GM18909 (cell line): ENCODE data around the gene SLC35E4.

Experiments used
- ATAC-seq: cut with Tn5 transposase; IDR thresholded peaks from one replicate; pipeline ENCODE4 v1.9.1; 2021; ENCODE audit warnings: mild to moderate bottlenecking; ENCODE audit not compliant: unreplicated experiment, poor library complexity

Gene SLC35E4

DNA sequence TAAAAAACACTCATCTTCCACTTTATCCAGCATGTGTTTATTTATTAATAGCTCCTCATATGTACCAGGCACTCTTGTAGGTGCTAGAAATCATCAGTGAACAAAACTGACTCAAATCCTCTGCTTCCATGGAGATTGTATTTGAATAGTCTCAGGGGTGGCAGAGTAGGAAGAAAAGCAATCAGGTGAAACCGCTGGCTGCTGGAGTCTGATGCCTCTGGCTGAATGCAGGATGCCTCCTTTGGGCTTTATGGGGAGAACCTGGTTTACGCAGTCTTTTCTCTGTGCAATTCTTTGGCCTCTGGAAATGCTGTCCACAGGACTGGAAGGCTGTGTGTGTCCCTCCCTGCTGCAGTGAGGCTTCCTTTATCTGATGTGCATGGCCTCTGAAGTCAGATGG, 46.2 kb downstream of the SLC35E4 start:
- no peak for ATAC-seq

DNA sequence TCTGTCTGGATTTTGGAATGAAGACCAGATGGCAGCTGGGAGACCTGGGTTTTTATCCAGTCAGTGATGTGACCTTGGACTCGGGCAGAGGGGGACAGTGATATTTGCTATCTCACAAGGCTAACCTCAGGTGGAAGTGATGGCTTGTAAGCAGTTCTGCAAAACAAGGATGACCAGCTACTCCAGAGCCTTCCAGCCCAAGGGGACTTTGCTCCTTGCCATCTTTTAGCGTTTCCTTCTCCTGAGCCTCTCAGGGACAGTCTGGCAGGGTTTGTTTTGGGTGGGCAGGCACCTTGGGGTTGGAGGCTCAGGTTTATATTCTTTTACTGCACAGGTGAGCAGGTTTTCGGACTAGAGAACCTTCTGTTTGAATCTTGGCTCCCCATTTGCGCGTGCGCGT, 49.6 kb downstream of the SLC35E4 start:
- ATAC-seq = no peak

DNA sequence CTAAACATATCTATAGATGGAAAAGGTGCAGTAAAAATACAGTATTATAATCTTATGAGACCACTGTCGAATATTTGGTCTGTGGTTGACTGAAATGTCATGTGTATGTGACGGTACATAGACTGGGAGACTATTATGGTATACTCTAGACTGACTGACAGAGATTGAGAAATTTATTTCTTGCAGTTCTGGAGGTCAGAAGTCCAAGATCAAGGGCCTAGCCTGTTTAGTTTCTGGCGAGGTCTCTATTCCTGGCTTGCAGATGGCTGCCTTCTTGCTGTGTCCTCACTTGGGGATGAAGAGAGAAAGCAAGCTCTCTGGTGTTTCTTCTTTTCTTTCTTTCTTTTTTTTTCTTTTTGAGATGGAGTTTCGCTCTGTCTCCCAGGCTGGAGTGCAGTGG, 51.8 kb downstream of the SLC35E4 start:
- no peak for ATAC-seq

DNA sequence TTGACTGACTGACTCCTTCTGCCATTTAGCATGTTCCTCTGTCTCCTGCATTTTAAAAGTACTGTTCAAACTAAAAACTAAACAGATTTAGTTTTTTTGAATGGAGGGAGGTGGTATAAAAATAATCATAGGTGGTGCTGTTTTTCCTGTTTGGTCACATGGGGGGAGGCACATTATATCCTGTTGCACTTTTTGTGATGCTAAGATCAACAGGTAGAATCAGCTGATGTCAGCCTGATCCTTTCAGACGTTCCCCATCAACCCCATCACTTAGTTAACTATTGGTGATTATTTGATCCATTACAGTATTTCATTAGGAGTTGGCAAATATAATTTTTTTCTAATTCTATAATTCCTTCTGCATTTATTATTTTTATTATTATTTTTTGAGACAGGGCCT, 54.0 kb downstream of the SLC35E4 start:
- ATAC-seq = no peak

DNA sequence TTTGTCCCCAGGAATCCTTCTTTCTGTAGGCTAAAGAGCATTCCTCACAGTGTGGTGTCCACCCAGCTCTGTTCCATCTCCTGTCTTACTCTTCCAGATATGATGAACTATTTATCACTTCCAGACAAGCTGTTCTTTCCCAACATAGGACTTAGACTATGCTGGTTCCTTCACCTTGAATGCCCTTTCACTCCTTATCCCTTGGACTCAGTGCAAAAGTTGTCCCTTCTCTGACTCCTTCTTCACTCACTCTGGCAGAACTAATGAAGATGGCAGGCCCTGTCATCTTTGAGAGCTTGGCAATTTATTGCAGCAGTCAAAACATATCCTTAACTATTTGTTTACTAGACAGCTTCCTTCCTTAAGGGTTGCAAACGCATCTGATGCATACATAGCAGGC, 55.6 kb downstream of the SLC35E4 start:
- no peak for ATAC-seq

DNA sequence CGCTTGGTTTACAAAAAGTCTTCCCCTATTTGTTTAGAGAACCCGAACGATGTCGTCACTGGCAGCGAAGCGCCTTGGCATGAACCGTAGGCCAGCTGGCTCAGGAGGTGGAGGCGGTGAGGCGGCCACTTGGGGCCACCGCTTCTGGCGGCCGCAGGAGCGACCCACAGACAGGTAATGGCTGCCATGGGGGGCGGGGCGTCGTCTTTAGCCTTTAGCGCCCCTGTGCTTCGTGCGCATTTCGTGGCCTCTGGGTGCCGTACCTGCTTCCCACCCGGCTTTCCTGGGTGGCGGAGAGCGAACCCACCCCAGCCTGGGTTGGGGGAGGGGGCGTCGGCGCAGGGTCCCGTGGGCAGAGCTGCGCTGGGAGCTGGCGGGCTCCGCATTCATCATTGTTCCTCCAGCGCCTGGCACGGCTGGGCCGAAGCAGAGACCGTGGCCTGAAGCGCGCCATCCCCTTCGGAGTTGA, 58.6 kb downstream of the SLC35E4 start:
- no peak for ATAC-seq

DNA sequence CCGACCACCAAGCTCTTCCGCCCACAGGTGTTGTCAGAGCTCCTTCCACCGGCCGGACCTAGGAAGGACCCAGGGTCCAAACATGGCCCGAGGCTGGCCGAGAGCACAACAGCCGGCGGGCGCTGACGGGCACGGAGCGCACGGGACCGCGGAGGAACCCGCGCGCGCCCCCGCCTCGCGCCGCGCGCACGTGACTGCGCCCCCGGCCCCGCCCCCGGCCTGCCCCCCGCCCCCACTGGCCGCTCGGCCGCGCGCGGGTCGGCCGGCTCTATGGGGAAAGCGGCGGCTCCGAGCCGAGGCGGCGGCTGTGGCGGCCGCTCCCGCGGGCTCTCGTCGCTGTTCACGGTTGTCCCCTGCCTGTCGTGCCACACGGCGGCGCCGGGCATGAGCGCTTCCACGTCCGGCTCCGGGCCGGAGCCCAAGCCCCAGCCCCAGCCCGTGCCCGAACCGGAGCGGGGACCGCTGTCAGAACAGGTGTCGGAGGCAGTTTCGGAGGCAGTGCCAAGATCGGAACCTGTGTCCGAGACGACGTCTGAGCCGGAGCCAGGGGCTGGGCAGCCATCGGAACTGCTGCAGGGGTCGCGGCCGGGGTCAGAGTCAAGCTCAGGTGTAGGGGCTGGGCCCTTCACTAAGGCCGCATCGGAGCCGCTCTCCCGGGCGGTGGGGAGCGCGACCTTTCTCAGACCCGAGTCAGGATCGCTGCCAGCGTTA, 59.2 kb downstream of the SLC35E4 start, which contains the start of gene OSBP2:
Gene OSBP2, plus strand, starts transcription at position 235 of the 711 bp plus-strand sequence. Its CDS starts 36 bp downstream, at position 271.
- no peak for ATAC-seq

DNA sequence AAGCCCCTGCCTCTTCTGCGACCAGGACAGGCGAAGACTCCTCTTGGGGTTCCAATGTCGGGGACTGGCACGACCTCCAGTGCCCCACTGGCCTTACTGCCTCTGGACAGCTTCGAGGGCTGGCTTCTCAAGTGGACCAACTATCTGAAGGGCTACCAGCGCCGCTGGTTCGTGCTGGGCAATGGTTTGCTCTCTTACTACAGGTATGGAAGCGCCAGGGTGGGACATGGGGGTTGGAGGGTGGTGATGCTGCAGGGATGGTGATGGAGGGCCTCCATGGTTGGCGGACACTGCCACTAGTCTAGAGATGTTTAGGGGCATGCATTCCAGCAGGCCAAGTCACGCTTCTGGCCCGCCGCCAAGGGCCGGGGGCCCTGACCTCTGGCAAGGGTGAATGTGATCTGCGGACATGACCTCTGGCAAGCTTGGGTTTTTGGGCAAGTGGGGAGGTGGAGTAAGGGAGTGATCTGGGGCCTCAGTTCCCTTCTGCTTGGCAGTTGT, 59.8 kb downstream of the SLC35E4 start:
- no peak for ATAC-seq

DNA sequence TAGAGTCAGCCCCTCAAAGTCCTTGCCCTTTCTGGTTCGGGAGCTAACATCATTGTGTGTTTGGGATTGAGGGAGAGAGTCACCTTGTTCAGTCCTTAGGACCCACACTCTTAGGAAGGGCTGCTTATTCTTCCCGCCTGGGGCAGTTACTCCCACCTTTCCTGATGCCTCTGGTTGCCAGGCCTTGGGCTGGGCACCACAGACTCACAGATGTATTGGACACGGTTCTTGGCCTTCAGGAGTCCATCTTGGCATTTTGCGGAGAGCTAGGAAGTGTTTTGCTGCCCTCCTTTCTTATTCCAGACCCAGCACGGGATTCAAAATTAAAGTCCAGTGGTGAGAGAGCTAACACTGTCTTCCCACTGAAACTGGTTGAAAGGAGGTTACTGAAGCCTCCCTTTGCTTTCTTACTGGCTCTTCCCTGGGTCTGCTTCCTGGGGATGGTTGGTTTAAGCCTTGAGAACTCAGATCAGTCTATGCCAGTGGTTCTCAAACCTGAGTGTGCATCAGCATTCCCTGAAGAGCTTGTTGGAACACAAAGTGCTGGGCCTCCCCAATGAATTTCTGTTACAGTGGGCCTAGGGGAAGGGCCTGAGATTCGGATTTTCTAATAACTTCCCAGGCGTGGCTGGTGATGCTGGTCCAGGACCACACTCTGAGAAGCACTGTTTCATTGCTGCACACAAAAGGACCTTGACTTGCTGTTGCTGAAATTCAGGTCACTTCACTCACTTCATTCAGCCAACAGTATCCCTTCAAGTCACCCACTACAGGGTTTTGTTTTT, 60.5 kb downstream of the SLC35E4 start:
- no peak for ATAC-seq
